Erythroblast (primary cell): Measurements from ENCODE around the gene PSG4.
"Not testable (repeated sequence)": the region's sequence is repeated elsewhere in the genome, so short reads cannot be mapped to it uniquely, and the experiment has no call there.

ENCODE experiments used
- GATA1 ChIP-seq: IDR thresholded peaks from 2 replicates; pipeline ENCODE4 v1.6.1; 2011; ENCODE audit warnings: low read depth, mild to moderate bottlenecking, control low read depth, low read length, moderate library complexity
- POLR2A ChIP-seq: IDR thresholded peaks from 2 replicates; pipeline ENCODE4 v1.6.1; 2011; ENCODE audit warnings: mild to moderate bottlenecking, low read length

- not testable (repeated sequence) for TF ChIP-seq POLR2A, GATA1
Observed at GRCh38 chr19:43245848-43246247, 40.4 kb upstream of the PSG4 start.
